Fibroblast of pulmonary artery (primary cell): Measurements from ENCODE around the gene OR10X1.

Source experiments
- DNase-seq: peaks from one replicate; pipeline ENCODE4 v3.0.0-alpha.2; 2010; ENCODE audit warnings: low read depth
- H3K4me3 ChIP-seq: replicated peaks from 2 replicates; pipeline ENCODE4 v1.5.1; 2011; ENCODE audit warnings: low read depth, mild to moderate bottlenecking, control low read depth, low read length, moderate library complexity
- TF ChIP-seq, protein P1 (sequence below): IDR thresholded peaks from 2 replicates; pipeline ENCODE4 v1.5.1; 2011; ENCODE audit warnings: mild to moderate bottlenecking, control low read depth, low read length, inconsistent platforms; ENCODE audit errors: missing control alignments

The OR10X1 gene, protein sequence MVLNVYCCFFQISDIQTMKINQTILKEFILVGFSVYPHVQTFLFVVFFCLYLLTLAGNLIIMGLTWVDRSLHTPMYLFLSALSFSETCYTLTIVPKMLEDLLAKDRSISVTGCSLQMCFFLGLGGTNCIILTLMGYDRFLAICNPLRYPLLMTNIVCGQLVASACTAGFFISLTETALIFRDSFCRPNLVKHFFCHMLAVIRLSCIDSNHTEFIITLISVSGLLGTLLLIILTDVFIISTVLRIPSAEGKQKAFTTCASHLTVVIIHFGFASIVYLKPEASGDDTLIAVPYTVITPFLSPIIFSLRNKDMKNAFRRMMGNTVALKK

DNA sequence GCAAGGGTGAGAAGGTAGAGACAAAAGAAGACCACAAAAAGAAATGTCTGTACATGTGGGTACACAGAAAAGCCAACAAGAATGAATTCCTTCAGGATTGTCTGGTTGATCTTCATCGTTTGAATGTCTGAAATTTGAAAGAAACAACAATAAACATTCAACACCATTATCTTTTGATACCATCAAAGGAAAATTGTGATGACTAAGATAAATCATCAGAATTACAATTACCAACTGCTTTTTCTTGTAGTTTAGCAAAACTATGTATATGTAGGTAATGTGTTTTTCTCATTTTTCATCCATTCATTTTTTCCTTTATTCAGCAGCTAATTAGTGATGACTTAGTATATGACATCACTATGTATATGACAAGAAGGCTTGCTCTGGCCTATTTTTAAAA, at the start of gene OR10X1:
Gene OR10X1 (minus strand): TSS at position 167 of the 400 bp plus-strand sequence. CDS start 0 bp downstream, at position 167.
- no peak for DNase-seq
- TF ChIP-seq, protein P1, sequence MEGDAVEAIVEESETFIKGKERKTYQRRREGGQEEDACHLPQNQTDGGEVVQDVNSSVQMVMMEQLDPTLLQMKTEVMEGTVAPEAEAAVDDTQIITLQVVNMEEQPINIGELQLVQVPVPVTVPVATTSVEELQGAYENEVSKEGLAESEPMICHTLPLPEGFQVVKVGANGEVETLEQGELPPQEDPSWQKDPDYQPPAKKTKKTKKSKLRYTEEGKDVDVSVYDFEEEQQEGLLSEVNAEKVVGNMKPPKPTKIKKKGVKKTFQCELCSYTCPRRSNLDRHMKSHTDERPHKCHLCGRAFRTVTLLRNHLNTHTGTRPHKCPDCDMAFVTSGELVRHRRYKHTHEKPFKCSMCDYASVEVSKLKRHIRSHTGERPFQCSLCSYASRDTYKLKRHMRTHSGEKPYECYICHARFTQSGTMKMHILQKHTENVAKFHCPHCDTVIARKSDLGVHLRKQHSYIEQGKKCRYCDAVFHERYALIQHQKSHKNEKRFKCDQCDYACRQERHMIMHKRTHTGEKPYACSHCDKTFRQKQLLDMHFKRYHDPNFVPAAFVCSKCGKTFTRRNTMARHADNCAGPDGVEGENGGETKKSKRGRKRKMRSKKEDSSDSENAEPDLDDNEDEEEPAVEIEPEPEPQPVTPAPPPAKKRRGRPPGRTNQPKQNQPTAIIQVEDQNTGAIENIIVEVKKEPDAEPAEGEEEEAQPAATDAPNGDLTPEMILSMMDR, result no peak
- no peak within 1 kb of the TSS for H3K4me3 ChIP-seq

DNA sequence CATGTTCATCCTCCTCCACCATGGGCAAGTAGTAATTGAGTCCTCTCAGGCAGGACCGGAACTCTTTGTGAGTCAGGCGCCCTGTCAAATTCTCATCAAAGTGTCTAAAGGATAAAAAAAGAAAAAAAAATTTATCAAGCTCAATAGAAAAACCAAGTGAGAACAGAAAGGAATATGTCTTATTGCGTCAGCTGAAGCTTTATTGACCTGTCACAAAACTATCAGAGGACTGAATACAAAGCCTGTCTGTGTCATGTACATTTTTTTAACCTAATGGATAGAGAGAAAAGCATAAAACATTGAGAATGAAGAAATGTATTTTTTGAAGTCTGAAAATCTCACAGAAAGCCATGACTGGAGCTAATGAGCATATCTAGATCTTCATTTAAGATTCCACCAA, 34.1 kb upstream of the OR10X1 start:
- DNase-seq, result no peak
- TF ChIP-seq, protein P1, result no peak
- H3K4me3 ChIP-seq, result no peak overlapping the region

DNA sequence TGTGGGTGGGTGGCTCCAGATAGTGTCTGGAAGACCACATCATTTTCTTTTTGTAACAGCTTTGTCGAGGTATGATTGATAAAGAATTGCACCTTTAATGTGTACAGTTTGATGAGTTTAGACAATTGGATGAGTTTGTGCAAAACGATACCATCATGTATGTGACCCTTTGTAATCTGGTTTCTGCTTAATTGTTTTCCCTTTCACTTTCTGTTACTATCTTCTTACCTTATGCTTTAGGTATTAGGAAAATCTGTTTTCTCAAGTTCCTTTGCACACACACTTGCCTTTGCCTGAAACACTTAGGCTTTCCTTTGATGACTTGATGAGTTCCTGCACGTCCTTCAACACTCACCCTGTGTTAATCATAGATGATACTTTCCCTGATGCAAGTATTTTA, 32.2 kb upstream of the OR10X1 start:
- TF ChIP-seq, protein P1, result no peak
- DNase-seq, result no peak
- no peak overlapping the region for H3K4me3 ChIP-seq

DNA sequence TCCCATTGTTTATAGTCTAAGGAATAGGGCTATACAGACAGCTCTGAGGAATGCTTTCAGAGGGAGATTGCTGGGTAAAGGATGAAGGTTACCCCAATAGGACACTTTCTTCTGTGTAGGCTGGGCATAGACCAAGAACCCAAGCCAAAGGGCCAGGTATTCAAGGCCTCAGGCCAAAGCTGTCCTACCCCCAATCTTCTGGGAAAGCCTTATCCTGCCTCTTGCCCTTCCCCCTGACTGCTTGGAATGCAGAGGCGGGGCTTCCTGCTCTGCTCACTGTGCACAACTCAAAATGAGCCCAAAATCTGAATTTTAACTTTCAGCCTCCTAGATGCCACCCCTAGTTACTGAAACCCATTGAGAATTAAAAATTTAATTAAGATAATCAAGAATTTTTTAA, 27.6 kb upstream of the OR10X1 start:
- no peak for DNase-seq
- TF ChIP-seq, protein P1, result no peak
- no peak overlapping the region for H3K4me3 ChIP-seq

DNA sequence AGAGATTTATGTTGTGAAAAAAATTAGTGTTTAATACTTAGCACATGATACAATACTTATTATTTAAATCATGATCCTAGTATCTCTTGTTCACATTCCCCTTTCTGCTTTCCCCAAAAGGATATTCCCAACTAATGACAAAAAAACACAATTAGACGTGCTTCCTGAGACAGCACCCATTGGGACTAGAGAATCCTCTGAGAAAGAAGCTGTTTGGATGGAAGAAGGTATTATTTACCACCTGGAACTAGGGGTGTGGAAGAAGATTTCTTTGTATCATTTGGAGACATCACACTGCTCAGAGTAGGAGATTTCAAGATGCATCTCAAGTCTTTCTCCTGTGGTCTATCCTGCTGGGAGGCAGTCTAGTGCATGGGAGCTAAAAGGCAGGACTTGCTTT, 25.3 kb upstream of the OR10X1 start, which contains the start of gene OR10Z1:
Gene OR10Z1 (plus strand): TSS at position 301 of the 400 bp plus-strand sequence. CDS start 1,171 bp downstream, outside the sequence.
- TF ChIP-seq, protein P1, result no peak

DNA sequence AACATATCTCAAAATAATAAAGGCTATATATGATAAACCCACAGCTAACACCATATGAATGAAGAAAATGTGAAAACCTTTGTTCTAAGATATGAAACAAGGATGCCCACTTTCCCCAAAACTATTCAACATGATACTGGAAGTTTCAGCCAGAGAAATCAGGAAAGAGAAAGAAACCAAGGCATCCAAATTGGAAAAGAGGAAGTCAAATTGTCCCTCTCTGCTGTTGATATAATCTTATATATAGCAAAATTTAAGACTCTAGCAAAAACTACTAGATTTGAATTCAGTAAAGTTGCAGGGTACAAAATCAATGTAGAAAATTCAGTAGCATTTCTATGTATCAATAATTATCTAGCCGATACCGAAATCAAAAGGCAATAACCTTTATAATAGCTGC, 21.0 kb upstream of the OR10X1 start:
- H3K4me3 ChIP-seq, result no peak overlapping the region
- no peak for DNase-seq
- TF ChIP-seq, protein P1, result no peak

More for the DNA sequence above, 25.3 kb upstream of the OR10X1 start, which contains the start of gene OR10Z1:
- no peak for DNase-seq
- no peak within 1 kb of the TSS for H3K4me3 ChIP-seq

DNA sequence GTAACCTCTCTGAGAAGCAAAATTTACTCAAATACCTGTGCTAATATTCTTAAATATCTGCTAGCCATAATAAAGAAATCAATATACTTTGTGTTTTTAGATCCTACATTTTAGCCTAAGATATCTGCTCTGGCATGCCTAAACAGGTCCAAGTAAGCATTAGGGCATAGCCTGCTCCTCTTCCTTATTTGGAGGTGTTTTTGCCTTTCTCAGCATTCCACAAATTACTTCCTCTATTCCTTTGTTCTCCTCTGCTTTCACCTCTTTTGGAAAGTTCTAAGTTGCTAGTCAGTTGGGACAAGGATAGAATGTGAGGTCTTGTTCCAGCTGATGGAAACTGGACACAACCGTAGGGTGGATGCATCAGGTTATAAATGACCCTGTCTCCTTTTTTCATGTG, 7.2 kb upstream of the OR10X1 start:
- no peak for DNase-seq
- TF ChIP-seq, protein P1, result no peak

More for the DNA sequence above, 7.2 kb upstream of the OR10X1 start:
- no peak overlapping the region for H3K4me3 ChIP-seq
